ENCODE data around the gene C11orf21. TPM values are rescaled to one million over a fixed set of nuclear protein-coding genes. Genes with fewer than 3 reads are reported as not detected.
A peak's percentile ranks its signal among the peaks of the same experiment; 100 is the strongest.

C11orf21 gene
- total and polyA plus RNA-seq, 9 donors, result 0.12 to 0.75 (median 0.35) TPM; not detected in 2

DNA sequence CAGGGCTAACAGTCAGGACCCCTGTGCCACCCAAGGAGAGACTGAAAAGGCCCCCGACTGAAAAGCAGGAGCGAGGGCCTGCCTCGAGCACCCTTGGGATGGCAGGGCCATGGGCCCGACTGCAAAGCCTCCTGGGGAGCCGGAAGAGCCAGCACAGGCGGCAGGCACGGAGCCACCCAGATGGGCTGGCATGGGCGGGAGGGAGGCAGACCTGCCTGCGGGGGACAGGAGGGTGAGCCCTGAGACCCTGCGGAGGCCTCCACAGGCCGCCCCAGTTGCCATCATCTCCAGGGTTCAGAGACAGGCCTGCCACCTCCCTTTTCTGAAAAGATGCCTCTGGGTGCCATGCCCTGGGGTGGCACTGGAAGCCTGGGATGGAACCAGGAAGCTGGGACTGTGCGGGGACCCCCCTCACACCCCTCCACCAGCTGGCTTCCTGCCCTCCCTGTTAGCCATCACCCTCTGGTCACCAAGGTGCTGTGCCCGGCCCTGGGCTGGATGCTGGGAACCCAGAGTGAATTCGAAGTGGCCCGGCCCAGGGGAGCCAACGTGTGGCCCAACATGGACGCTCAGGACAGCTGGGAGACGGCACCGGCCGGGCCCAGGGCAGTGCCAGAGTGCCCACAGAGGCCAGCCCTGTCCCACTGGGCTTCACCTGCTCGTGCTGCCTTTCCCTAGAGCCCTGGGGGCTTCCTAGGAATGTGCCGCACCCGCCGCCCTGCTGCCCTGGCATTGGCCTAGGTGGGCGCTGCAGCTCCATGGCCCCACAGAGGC is 13.9 kb upstream of the C11orf21 start:
- DNase-seq, result peak in 3 of 5 donors; percentile 20 to 65 (median 61)
- no peak for TF ChIP-seq EP300 (IDR thresholded peaks at IDR 0.05)
- TF ChIP-seq POLR2A (IDR thresholded peaks at IDR 0.05), result no peak
- TF ChIP-seq, protein P1, sequence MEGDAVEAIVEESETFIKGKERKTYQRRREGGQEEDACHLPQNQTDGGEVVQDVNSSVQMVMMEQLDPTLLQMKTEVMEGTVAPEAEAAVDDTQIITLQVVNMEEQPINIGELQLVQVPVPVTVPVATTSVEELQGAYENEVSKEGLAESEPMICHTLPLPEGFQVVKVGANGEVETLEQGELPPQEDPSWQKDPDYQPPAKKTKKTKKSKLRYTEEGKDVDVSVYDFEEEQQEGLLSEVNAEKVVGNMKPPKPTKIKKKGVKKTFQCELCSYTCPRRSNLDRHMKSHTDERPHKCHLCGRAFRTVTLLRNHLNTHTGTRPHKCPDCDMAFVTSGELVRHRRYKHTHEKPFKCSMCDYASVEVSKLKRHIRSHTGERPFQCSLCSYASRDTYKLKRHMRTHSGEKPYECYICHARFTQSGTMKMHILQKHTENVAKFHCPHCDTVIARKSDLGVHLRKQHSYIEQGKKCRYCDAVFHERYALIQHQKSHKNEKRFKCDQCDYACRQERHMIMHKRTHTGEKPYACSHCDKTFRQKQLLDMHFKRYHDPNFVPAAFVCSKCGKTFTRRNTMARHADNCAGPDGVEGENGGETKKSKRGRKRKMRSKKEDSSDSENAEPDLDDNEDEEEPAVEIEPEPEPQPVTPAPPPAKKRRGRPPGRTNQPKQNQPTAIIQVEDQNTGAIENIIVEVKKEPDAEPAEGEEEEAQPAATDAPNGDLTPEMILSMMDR (IDR thresholded peaks at IDR 0.05), result no peak
- whole genome bisulfite sequencing, 3 donors, result 71 to 73% (median 71%) methylated on average over 22 to 25 of the region's 25 CpGs
- Histone ChIP-seq H3K27ac (peak overlapping the region; percentile 77 to 83), H3K4me3 (no peak overlapping the region), H3K4me1 (ENCODE audit: insufficient read depth) (peaks cover 22% of the 10 kb centered on the region), H3K36me3 (no peaks in the 10 kb centered on the region), H3K27me3 (no peaks in the 10 kb centered on the region), H3K9me3 (no peaks in the 10 kb centered on the region)
- intact Hi-C loops (cut with DNase I), result loop anchor here in 1 of 4 donors (5.0 kb wide), 1 partner anchor 62 kb away; the partner anchor contains the start of gene CD81

DNA sequence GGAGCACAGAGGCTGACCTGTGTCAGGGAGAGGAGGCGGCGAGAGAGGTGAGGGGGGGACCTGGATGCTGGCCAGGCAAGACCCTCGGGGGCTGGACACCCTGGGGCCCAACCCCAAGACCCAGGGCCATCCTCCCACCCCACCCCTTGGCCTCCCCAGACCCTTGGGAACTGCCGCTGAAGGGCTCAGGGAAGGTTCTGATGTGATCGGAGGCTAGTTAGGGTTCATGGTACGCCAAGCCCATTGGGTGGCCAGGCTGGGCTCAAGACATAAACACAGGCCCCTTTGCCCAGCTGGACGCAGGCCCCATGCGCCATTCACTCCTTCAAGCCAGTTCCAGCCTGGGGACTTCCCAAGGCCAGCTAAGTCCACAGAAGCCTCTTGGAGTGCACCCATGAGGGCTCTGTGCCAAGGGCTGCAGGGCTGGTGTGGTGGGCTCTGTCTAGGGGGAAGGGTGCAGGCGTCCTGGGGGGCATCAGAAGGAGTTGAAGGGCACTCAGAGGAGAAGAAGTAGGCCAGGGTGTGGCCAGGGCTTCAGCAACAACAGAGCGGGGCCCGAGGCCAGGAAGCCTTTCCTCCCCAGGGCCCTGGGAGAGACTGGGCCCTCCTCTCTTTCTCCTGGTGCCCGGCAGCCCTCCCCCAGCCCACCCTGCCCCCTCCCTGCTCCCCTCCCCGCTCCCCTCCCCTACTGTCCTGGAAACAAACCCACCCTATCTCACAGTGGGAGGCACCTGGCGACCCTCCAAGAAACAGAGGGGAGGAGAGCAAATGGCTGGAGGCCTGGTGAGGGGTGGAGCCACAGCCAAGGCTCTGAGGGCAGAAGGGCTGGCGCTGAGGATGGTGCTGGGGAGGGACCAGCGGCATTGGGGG is 13.0 kb upstream of the C11orf21 start:
- peak overlapping the region; percentile 77 to 83 for H3K27ac ChIP-seq
- no peak for TF ChIP-seq EP300 (IDR thresholded peaks at IDR 0.05)
- intact Hi-C loops (cut with DNase I), result loop anchor here in 3 of 4 donors (5.0 kb wide), 2 partner anchors 63 to 68 kb away; partner anchors contain the start of gene CD81 (in 2 of the 3)
- peaks cover 22% of the 10 kb centered on the region for H3K4me1 ChIP-seq (ENCODE audit: insufficient read depth)
- 13 to 21% (median 20%) methylated on average over 13 to 16 of the region's 16 CpGs for WGBS, 3 donors
- DNase-seq, result peak; percentile 95 to 99 (median 97)
- no peak overlapping the region for H3K4me3 ChIP-seq
- H3K36me3 ChIP-seq, result no peaks in the 10 kb centered on the region
- H3K27me3 ChIP-seq, result no peaks in the 10 kb centered on the region
- no peaks in the 10 kb centered on the region for H3K9me3 ChIP-seq

GRCh38 chr11:2314136-2314524 is 12.4 kb upstream of the C11orf21 start:
- peak in 2 of 5 donors; percentile 22 to 43 for DNase-seq
- Histone ChIP-seq H3K27me3 (no peaks in the 10 kb centered on the region), H3K27ac (peak overlapping the region; percentile 68 to 83), H3K36me3 (no peaks in the 10 kb centered on the region), H3K4me3 (no peak overlapping the region), H3K4me1 (ENCODE audit: insufficient read depth) (peaks cover 22% of the 10 kb centered on the region), H3K9me3 (no peaks in the 10 kb centered on the region)
- intact Hi-C loops (cut with DNase I), result loop anchor here in 2 of 4 donors (5.0 kb wide), 2 partner anchors 63 to 68 kb away; partner anchors contain the start of gene CD81 (in 1 of the 2)
- TF ChIP-seq EP300 (IDR thresholded peaks at IDR 0.05), result no peak
- TF ChIP-seq, protein P1 (IDR thresholded peaks at IDR 0.05), result no peak
- no peak for TF ChIP-seq POLR2A (IDR thresholded peaks at IDR 0.05)
- WGBS, 3 donors, result 77 to 83% (median 77%) methylated on average over 7 of the region's 7 CpGs

DNA sequence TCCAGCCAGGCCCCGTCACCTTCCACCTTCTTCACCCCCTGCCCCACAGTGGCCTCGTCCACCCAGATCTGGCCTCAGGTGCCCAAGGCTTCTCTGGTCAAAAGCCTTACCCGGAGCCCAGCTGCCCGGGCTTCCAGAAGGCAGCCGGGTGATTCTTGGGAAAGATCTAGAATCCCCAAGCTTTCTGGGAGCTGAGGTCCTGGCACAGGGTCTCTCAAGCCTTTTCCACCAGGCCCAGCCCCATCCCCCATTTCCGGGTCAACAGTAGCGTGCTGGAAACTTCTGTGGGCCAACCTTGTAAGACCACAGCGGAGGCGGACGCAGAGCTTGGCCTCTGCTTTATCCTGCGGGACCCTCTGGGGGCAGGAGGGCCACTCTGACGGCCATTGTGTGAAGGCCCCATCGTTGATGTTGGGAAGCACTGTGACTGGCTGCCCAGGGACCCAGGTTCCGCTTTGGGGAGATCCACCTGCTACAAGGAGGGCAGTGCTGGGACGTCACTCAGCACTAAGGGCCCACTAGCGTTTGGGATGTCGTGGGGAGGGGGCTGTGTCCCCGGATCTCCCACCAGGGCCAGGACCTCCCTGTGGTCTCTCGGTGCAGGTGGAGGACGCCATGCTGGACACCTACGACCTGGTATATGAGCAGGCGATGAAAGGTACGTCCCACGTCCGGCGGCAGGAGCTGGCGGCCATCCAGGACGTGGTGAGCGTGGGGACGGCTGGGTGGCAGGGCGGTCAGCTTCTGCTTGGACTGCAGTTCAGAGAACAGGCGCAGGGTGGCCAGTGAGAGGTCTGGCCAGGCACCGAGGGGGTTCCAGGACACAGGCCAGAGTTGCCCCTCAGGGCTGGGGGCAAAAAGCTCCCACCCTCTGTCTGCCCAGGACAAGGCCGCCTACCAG is 11.6 kb upstream of the C11orf21 start:
- Histone ChIP-seq H3K36me3 (no peaks in the 10 kb centered on the region), H3K27ac (peak overlapping the region; percentile 12 to 83), H3K4me3 (no peak overlapping the region), H3K4me1 (ENCODE audit: insufficient read depth) (peaks cover 22% of the 10 kb centered on the region), H3K27me3 (no peaks in the 10 kb centered on the region), H3K9me3 (no peaks in the 10 kb centered on the region)
- intact Hi-C loops (cut with DNase I), result loop anchor here in 2 of 4 donors (5.0 kb wide), 2 partner anchors 64 to 69 kb away; partner anchors contain the start of gene CD81 (in 1 of the 2)
- 87 to 91% (median 91%) methylated on average over 34 of the region's 34 CpGs for WGBS, 3 donors
- TF ChIP-seq EP300 (IDR thresholded peaks at IDR 0.05), result no peak
- TF ChIP-seq POLR2A (IDR thresholded peaks at IDR 0.05), result no peak
- TF ChIP-seq, protein P1 (IDR thresholded peaks at IDR 0.05), result no peak
- peak in 3 of 5 donors; percentile 21 to 54 (median 54) for DNase-seq

Measured in ovary (tissue), 9 donors.